ENCODE results near the gene MLLT1.

Gene MLLT1

DNA sequence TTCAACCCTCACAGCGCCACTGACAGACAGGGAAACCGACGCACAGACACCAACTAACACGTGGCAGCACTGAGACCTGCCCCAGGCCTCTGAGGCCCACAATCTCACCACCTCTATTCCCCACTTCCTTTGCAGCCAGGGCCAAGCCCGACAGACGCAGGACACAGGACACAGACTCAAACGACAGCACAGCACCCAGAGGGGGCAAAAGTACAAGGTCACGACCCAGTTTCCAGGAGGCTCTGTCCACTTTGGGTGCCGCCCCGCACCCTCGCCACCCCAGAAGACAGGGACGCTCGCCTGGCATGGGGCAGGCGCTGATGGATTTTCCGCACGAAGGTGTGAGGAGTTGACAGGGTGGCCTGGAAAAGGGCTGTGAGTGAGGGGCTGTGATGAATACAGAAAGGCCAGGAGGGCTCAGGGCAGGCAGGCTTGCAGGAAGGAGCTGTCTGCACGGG lies 48.8 kb downstream of the MLLT1 start:
- ChIA-PET POLR2A (no interaction called here), CTCF (no interaction called here)

DNA sequence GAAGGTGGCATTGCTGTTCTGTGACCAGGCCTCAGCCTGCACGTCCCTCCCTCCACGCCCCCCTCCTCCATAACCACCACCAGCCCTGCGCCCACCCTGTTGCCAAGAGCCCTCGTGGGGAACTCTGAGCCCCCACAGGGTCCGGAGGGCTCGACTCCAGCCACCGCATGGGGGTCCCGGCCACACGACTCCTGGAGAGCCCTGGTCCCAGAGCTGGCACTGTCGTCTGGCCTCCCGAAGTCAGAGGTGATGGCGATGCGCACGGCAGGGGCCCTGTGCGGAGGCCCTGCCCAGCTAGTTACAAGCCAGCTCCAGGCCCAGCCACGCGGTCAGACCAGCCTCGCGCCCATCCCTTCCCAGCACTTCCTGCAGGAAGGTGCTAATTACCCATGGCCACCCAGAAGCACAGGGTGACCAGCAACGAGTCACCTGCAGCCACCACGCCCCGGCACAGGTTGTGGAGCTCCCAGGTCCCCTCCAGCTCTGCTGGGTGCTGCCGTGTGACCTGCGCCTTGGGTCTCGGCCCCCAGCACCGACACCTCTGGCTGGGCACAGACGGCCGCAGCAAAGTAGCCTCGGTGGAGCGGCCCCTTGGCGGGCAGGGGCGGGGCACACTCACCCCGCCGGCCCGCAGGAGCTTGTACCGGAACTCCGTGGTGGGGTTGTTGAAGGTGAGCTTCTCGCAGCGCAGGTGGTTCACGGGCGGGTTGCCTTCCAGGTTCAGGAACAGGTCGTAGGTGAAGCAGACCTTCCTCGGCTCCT lies 49.6 kb downstream of the MLLT1 start:
- ChIA-PET POLR2A (no interaction called here), CTCF (interaction anchor here (0.6 kb wide), 1 partner anchor 11 kb away, joined by 3 read pairs; no protein-coding TSS in a partner anchor)
- DNase-seq (ENCODE audit: extremely low spot score) = no peak
- TF ChIP-seq, protein P1, sequence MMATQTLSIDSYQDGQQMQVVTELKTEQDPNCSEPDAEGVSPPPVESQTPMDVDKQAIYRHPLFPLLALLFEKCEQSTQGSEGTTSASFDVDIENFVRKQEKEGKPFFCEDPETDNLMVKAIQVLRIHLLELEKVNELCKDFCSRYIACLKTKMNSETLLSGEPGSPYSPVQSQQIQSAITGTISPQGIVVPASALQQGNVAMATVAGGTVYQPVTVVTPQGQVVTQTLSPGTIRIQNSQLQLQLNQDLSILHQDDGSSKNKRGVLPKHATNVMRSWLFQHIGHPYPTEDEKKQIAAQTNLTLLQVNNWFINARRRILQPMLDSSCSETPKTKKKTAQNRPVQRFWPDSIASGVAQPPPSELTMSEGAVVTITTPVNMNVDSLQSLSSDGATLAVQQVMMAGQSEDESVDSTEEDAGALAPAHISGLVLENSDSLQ (IDR thresholded peaks at IDR 0.05) = no peak
- TF ChIP-seq ZNF384 (IDR thresholded peaks at IDR 0.05) = no peak
- no peak for TF ChIP-seq HDGF (IDR thresholded peaks at IDR 0.05; ENCODE audit: borderline replicate concordance)
- no peak for TF ChIP-seq L3MBTL2 (conservative IDR thresholded peaks at IDR 0.05)

More for the DNA sequence above, 48.8 kb downstream of the MLLT1 start:
- TF ChIP-seq FOXK2 (IDR thresholded peaks at IDR 0.05) = no peak
- no peak for TF ChIP-seq ARNT (IDR thresholded peaks at IDR 0.05)
- TF ChIP-seq TARDBP (IDR thresholded peaks at IDR 0.05) = no peak
- no peak for TF ChIP-seq FOXM1 (IDR thresholded peaks at IDR 0.05; ENCODE audit: borderline replicate concordance)
- no peak for TF ChIP-seq LEF1 (IDR thresholded peaks at IDR 0.05; ENCODE audit: borderline replicate concordance)
- TF ChIP-seq ZNF384 (IDR thresholded peaks at IDR 0.05) = no peak
- TF ChIP-seq, protein P1 (IDR thresholded peaks at IDR 0.05) = no peak
- no peak for TF ChIP-seq ELF4 (IDR thresholded peaks at IDR 0.05)
- TF ChIP-seq NFRKB (IDR thresholded peaks at IDR 0.05) = no peak
- TF ChIP-seq FOXA1 (IDR thresholded peaks at IDR 0.05) = no peak
- TF ChIP-seq SUZ12 (IDR thresholded peaks at IDR 0.05) = no peak
- no peak for DNase-seq (ENCODE audit: extremely low spot score)

- TF ChIP-seq ZNF384 (IDR thresholded peaks at IDR 0.05) (no peak), LEF1 (IDR thresholded peaks at IDR 0.05; ENCODE audit: borderline replicate concordance) (no peak), ELF4 (IDR thresholded peaks at IDR 0.05) (no peak), NFRKB (IDR thresholded peaks at IDR 0.05) (no peak), FOXK2 (IDR thresholded peaks at IDR 0.05) (no peak), SUZ12 (IDR thresholded peaks at IDR 0.05) (no peak), L3MBTL2 (conservative IDR thresholded peaks at IDR 0.05) (no peak), TARDBP (IDR thresholded peaks at IDR 0.05) (no peak), SP1 (IDR thresholded peaks at IDR 0.05) (no peak), HDGF (IDR thresholded peaks at IDR 0.05; ENCODE audit: borderline replicate concordance) (no peak), ARNT (IDR thresholded peaks at IDR 0.05) (no peak), CTBP1 (IDR thresholded peaks at IDR 0.05; ENCODE audit: borderline replicate concordance) (no peak), FOXA1 (IDR thresholded peaks at IDR 0.05) (no peak), FOXM1 (IDR thresholded peaks at IDR 0.05; ENCODE audit: borderline replicate concordance) (no peak)
- TF ChIP-seq, protein P1 (IDR thresholded peaks at IDR 0.05) = no peak
- DNase-seq (ENCODE audit: extremely low spot score) = no peak
- POLR2A ChIA-PET = no interaction called here
- CTCF ChIA-PET = no interaction called here
These were observed 50.4 kb downstream of the MLLT1 start for GRCh38 chr19:6229216-6229913.

DNA sequence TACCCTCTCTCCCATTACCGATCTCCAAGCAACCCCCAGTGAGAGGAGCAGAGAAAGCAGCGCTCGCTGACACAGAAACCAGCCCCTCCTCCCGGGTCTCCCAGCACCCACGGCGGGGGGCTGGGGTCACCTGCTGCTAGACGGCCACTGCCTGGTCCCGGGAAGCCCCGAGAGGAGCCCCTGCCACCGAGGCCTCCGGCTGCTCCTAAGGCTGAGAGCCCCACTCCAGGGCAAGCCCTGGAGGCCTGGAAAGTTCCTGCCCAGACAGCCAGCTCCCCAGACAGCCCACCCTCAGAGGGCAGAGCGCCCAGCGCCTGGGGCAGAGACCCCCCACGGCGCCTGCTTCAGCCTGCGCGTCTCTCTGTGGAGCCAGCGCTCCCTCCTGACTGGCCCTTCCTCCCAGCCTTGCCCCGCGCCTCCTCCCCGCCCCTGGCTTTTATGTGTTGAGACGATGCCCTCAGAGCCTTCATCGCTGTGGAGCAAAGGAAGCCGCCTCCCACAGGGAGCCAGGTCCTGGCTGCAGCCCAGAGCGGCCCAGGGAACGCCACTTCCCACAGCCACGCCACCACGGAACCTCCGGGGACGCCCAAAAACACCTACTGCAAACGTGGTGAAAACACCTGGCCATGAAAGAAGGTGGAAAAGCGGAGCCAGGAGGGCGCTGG lies 51.1 kb downstream of the MLLT1 start:
- POLR2A ChIA-PET = no interaction called here
- CTCF ChIA-PET = no interaction called here
- no peak for DNase-seq (ENCODE audit: extremely low spot score)
- TF ChIP-seq TARDBP (IDR thresholded peaks at IDR 0.05) (no peak), L3MBTL2 (conservative IDR thresholded peaks at IDR 0.05) (no peak), ELF4 (IDR thresholded peaks at IDR 0.05) (no peak), ZNF384 (IDR thresholded peaks at IDR 0.05) (no peak), LEF1 (IDR thresholded peaks at IDR 0.05; ENCODE audit: borderline replicate concordance) (no peak), FOXM1 (IDR thresholded peaks at IDR 0.05; ENCODE audit: borderline replicate concordance) (no peak), FOXK2 (IDR thresholded peaks at IDR 0.05) (no peak), FOXA1 (IDR thresholded peaks at IDR 0.05) (no peak), SUZ12 (IDR thresholded peaks at IDR 0.05) (no peak), SP1 (IDR thresholded peaks at IDR 0.05) (no peak), ARNT (IDR thresholded peaks at IDR 0.05) (no peak), BHLHE40 (IDR thresholded peaks at IDR 0.05; ENCODE audit: borderline replicate concordance) (no peak), NFRKB (IDR thresholded peaks at IDR 0.05) (no peak), HDGF (IDR thresholded peaks at IDR 0.05; ENCODE audit: borderline replicate concordance) (no peak), CTBP1 (IDR thresholded peaks at IDR 0.05; ENCODE audit: borderline replicate concordance) (no peak)
- TF ChIP-seq, protein P1 (IDR thresholded peaks at IDR 0.05) = no peak

DNA sequence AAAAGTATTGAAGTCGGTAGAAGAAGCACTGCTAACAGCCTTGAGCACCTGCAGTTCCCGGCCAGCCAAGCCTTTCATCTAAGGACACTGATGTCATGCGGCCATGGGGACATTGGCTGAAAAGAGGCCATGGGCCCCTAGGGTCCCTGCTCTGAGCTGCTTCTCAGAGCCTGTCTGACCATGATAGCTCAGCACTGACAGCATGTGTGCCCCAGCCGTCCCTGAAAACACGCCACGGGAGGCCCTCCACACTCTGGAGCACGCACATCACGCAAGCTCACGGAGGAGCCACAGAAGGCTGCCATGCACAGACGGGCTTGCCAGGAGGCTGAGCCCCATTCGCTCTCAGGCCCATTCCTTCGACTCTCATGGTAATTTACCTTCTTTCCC lies 51.8 kb downstream of the MLLT1 start:
- TF ChIP-seq CTBP1 (IDR thresholded peaks at IDR 0.05; ENCODE audit: borderline replicate concordance) (no peak), L3MBTL2 (conservative IDR thresholded peaks at IDR 0.05) (no peak), LEF1 (IDR thresholded peaks at IDR 0.05; ENCODE audit: borderline replicate concordance) (no peak), ZNF384 (IDR thresholded peaks at IDR 0.05) (no peak), TARDBP (IDR thresholded peaks at IDR 0.05) (no peak), FOXK2 (IDR thresholded peaks at IDR 0.05) (no peak), BHLHE40 (IDR thresholded peaks at IDR 0.05; ENCODE audit: borderline replicate concordance) (no peak), SUZ12 (IDR thresholded peaks at IDR 0.05) (no peak), FOXM1 (IDR thresholded peaks at IDR 0.05; ENCODE audit: borderline replicate concordance) (no peak), HDGF (IDR thresholded peaks at IDR 0.05; ENCODE audit: borderline replicate concordance) (no peak), SP1 (IDR thresholded peaks at IDR 0.05) (no peak), FOXA1 (IDR thresholded peaks at IDR 0.05) (no peak), NFRKB (IDR thresholded peaks at IDR 0.05) (no peak), ELF4 (IDR thresholded peaks at IDR 0.05) (no peak), ARNT (IDR thresholded peaks at IDR 0.05) (no peak)
- TF ChIP-seq, protein P1 (IDR thresholded peaks at IDR 0.05) = no peak
- no peak for DNase-seq (ENCODE audit: extremely low spot score)
- ChIA-PET POLR2A (no interaction called here), CTCF (no interaction called here)
